Upper lobe of left lung (tissue), 6 donors: ENCODE data around the gene SH2D2A. TPM values are rescaled to one million over a fixed set of nuclear protein-coding genes. Genes with fewer than 3 reads are reported as not detected.

Experiments used
- total RNA-seq, 6 donors: library from RNA; depleted of rRNA in 4 of 6; stranded (reverse); fragments of >200 nt in 4 of 6; gene quantifications; one replicate each; pipeline versions ENCODE4 v1.1.0 to v1.2.1, GENCODE V29; 2016 to 2021
- donor health status: DM: no; HTN: no; CAD: no; lungs with moderate emphysema.
- donor health status: DM: no; HTN: yes; CAD: no; lungs with severe emphysema.

The SH2D2A gene
- total RNA-seq, 6 donors from 2014 or later = 2.3 to 8.4 (median 5.0) TPM

Other genes starting within 250 kb of the SH2D2A start
- 10 to 100 TPM in 1 of 6 donors, 1 to 10 TPM in 4, under 1 TPM in 1; under 0.01 to 16.0 (median 2.2) TPM for gene IQGAP3, start 244.3 kb downstream of the SH2D2A start, total RNA-seq
- gene TTC24, start 237.1 kb downstream of the SH2D2A start, total RNA-seq = under 1 TPM in 1 of 6 donors, not detected in 5; 0.20 TPM
- 10 to 100 TPM; 46.1 to 81.1 (median 60.0) TPM for gene NAXE, start 225.1 kb downstream of the SH2D2A start, total RNA-seq
- 10 to 100 TPM in 5 of 6 donors, 1 to 10 TPM in 1; 5.7 to 26.2 (median 19.4) TPM for gene GPATCH4, start 215.4 kb downstream of the SH2D2A start, total RNA-seq
- 1 to 10 TPM in 1 of 6 donors, under 1 TPM in 2, not detected in 3; 0.14 to 5.0 (median 0.37) TPM for gene HAPLN2, start 197.4 kb downstream of the SH2D2A start, total RNA-seq
- gene BCAN, start 174.7 kb downstream of the SH2D2A start, total RNA-seq = under 1 TPM in 2 of 6 donors, not detected in 4; 0.11 to 0.13 TPM
- 10 to 100 TPM; 25.9 to 93.5 (median 34.3) TPM for gene NES, start 139.4 kb downstream of the SH2D2A start, total RNA-seq
- 1 to 10 TPM in 4 of 6 donors, under 1 TPM in 1, not detected in 1; 0.76 to 8.1 (median 3.9) TPM for gene CRABP2, start 111.3 kb downstream of the SH2D2A start, total RNA-seq
- gene METTL25B, start 88.4 kb downstream of the SH2D2A start, total RNA-seq = 100 to 1,000 TPM in 1 of 6 donors, 10 to 100 TPM in 5; 23.4 to 131 (median 39.9) TPM
- 10 to 100 TPM; 10.8 to 38.8 (median 22.9) TPM for gene ISG20L2, start 88.1 kb downstream of the SH2D2A start, total RNA-seq
- 10 to 100 TPM; 19.6 to 52.5 (median 40.8) TPM for gene MRPL24, start 75.8 kb downstream of the SH2D2A start, total RNA-seq
- gene HDGF, start 65.2 kb downstream of the SH2D2A start, total RNA-seq = 100 to 1,000 TPM; 129 to 231 (median 182) TPM
- 10 to 100 TPM; 36.5 to 52.4 (median 40.8) TPM for gene PRCC, start 49.3 kb downstream of the SH2D2A start, total RNA-seq
- under 1 TPM in 2 of 6 donors, not detected in 4; 0.03 to 0.22 TPM for gene INSRR, start 42.3 kb upstream of the SH2D2A start, total RNA-seq
- gene NTRK1, start 44.0 kb upstream of the SH2D2A start, total RNA-seq = 1 to 10 TPM in 3 of 6 donors, under 1 TPM in 1, not detected in 2; 0.30 to 1.4 (median 1.2) TPM
- 10 to 100 TPM in 4 of 6 donors, 1 to 10 TPM in 2; 8.4 to 33.5 (median 13.7) TPM for gene PEAR1, start 76.9 kb upstream of the SH2D2A start, total RNA-seq
- gene LRRC71, start 103.8 kb upstream of the SH2D2A start, total RNA-seq = 10 to 100 TPM in 1 of 6 donors, 1 to 10 TPM in 4, under 1 TPM in 1; 0.49 to 13.9 (median 6.3) TPM
- 100 to 1,000 TPM in 1 of 6 donors, 10 to 100 TPM in 5; 39.2 to 170 (median 50.9) TPM for gene ARHGEF11, start 228.9 kb upstream of the SH2D2A start, total RNA-seq